ENCODE results near the gene NFYC. TPM values are rescaled to one million over a fixed set of nuclear protein-coding genes. Genes with fewer than 3 reads are reported as not detected.

Gene NFYC
- total and polyA plus RNA-seq, 2 of the 8 experiments (the other 6 are each of a cell fraction or from before 2014, with no cell fraction given), result 54.1 to 124 TPM

DNA sequence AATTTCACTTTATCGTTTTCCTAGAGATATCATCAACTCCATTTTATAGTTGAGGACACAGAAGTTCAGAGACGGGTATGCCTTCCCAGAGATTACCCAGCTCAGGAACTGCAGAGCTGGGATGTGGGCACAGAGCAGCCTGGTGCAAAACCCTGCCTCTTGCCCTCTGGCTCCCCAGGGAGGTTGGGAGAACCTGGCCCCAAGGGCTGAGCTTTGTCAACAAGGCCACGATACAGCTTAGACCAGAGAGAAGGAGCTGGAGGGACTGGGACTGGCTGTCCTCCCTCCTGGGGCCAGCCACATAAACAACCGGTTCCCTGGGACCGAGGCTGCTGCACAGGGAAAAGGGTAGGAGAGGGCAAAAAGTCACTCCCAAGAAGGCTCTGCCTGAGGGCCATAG, 29.8 kb upstream of the NFYC start:
- Histone ChIP-seq H3K4ac (replicated peaks; ENCODE audit: insufficient read length, low read depth, low read length) (no peak overlapping the region), H3K4me1 (replicated peaks in 1 of 4; ENCODE audit: control insufficient read depth in 3 of 4, insufficient read depth in 4 of 4, low read length in 3 of 4) (peaks cover 0 to 28% (median 15%) of the 10 kb centered on the region in 4 experiments; a peak in 6 of 7 replicates), H3K36me3 (ENCODE audit: control insufficient read depth in 2 of 4, insufficient read depth in 4 of 4, low read length in 3 of 4) (no peaks in the 10 kb centered on the region), H3K79me2 (ENCODE audit: control insufficient read depth in 1 of 2, insufficient read depth in 2 of 2, low read length in 2 of 2) (no peaks in the 10 kb centered on the region; a peak in 1 of 4 replicates), H3K56ac (replicated peaks; ENCODE audit: insufficient read length, low read depth, low read length) (no peak overlapping the region), H3K4me2 (ENCODE audit: insufficient read depth in 1 of 2, low read depth in 2 of 2, low read length in 2 of 2) (peak overlapping the region in 1 of 2 experiments; percentile 89; a peak in 1 of 4 replicates), H3K23ac (ENCODE audit: insufficient read length) (no peak overlapping the region), H2BK20ac (ENCODE audit: low read length) (no peak overlapping the region), H3K4me3 (ENCODE audit: extremely low read depth in 1 of 4, insufficient read depth in 2 of 4, low read depth in 3 of 4, low read length in 4 of 4) (no peak overlapping the region), H3K18ac (ENCODE audit: extremely low read depth, low read length) (no peak overlapping the region; the same call in 1 of the 2 replicates), H3K9me3 (ENCODE audit: insufficient read depth in 2 of 2, low read depth in 1 of 2, low read length in 1 of 2) (no peaks in the 10 kb centered on the region), H2BK5ac (ENCODE audit: low read depth, low read length) (0 out of 2 replicates have a peak overlapping the region, but pooled peaks have one; percentile 10), H2BK12ac (ENCODE audit: low read depth, low read length) (0 out of 2 replicates have a peak overlapping the region, but pooled peaks have one; percentile 4), H2AK5ac (ENCODE audit: low read depth, low read length) (no peak overlapping the region), H4K20me1 (replicated peaks in 1 of 2; ENCODE audit: control insufficient read depth in 1 of 2, insufficient read depth in 2 of 2, low read length in 2 of 2) (peaks cover 0 to 5% of the 10 kb centered on the region in 2 experiments), H3K23me2 (ENCODE audit: low read depth, low read length) (peaks cover 10% of the 10 kb centered on the region; the same call in 1 of the 2 replicates), H2BK120ac (replicated peaks; ENCODE audit: low read depth, low read length) (no peak overlapping the region), H3K9ac (replicated peaks in 1 of 4; ENCODE audit: extremely low read depth in 1 of 4, low read depth in 3 of 4, low read length in 3 of 4) (no peak overlapping the region), H2AFZ (ENCODE audit: low read length) (no peak overlapping the region), H4K8ac (ENCODE audit: extremely low read depth, insufficient read depth, low read length) (no peak overlapping the region), H3K27me3 (replicated peaks in 1 of 4; ENCODE audit: control insufficient read depth in 3 of 4, extremely low read depth in 1 of 4, insufficient read depth in 3 of 4, low read length in 3 of 4) (no peaks in the 10 kb centered on the region; a peak in 1 of 7 replicates), H3K27ac (ENCODE audit: low read depth, low read length) (no peak overlapping the region), H3K79me1 (ENCODE audit: low read depth, low read length) (peaks cover 9% of the 10 kb centered on the region; the same call in 1 of the 2 replicates), H3K14ac (ENCODE audit: insufficient read length) (no peak overlapping the region), H4K5ac (ENCODE audit: insufficient read length, low read depth, low read length) (no peak overlapping the region), H2BK15ac (ENCODE audit: low read length) (0 out of 2 replicates have a peak overlapping the region, but pooled peaks have one; percentile 29), H4K91ac (replicated peaks; ENCODE audit: insufficient read length, low read length) (no peak overlapping the region)
- no peak for FAIRE-seq
- ChIA-PET CTCF (ENCODE audit: partially characterized antibody) (interaction anchor here (1.1 to 37.5 kb wide), 9 partner anchors 12 to 282 kb away, joined by 3 to 684 read pairs (median 4); no protein-coding TSS in a partner anchor), POLR2A (ENCODE audit: partially characterized antibody) (interaction anchor here (1.1 to 6.0 kb wide), 6 partner anchors 8 to 48 kb away, joined by 3 to 63 read pairs (median 16); partner anchors contain the start of gene NFYC)
- DNase-seq (ENCODE audit: low read depth in 1 of 2, low spot score in 2 of 2), result no peak
- 93% methylated on average over 5 of the region's 5 CpGs; no CpG with 5 or more reads in 1 of the 2 experiments for WGBS, 2 experiments (ENCODE audit: extremely low coverage in 1 of 2, insufficient coverage in 1 of 2, insufficient read length in 1 of 2, insufficient replicate concordance in 2 of 2, low coverage in 1 of 2, low lambda C conversion rate in 2 of 2, missing lambda C conversion rate in 1 of 2)
- no peak for TF ChIP-seq TCF12 (IDR thresholded peaks at IDR 0.05; ENCODE audit: low read depth, low read length)
- no peak for TF ChIP-seq HDAC2 (IDR thresholded peaks at IDR 0.05; ENCODE audit: borderline replicate concordance in 1 of 2, low read depth in 2 of 2, low read length in 2 of 2)
- no peak for TF ChIP-seq SRF (IDR thresholded peaks at IDR 0.05; ENCODE audit: low read depth, low read length)
- TF ChIP-seq, protein P1, sequence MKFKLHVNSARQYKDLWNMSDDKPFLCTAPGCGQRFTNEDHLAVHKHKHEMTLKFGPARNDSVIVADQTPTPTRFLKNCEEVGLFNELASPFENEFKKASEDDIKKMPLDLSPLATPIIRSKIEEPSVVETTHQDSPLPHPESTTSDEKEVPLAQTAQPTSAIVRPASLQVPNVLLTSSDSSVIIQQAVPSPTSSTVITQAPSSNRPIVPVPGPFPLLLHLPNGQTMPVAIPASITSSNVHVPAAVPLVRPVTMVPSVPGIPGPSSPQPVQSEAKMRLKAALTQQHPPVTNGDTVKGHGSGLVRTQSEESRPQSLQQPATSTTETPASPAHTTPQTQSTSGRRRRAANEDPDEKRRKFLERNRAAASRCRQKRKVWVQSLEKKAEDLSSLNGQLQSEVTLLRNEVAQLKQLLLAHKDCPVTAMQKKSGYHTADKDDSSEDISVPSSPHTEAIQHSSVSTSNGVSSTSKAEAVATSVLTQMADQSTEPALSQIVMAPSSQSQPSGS (IDR thresholded peaks at IDR 0.05; ENCODE audit: low read length), result no peak
- no peak for TF ChIP-seq SP1 (IDR thresholded peaks at IDR 0.05; ENCODE audit: low read depth, low read length)
- TF ChIP-seq, protein P2, sequence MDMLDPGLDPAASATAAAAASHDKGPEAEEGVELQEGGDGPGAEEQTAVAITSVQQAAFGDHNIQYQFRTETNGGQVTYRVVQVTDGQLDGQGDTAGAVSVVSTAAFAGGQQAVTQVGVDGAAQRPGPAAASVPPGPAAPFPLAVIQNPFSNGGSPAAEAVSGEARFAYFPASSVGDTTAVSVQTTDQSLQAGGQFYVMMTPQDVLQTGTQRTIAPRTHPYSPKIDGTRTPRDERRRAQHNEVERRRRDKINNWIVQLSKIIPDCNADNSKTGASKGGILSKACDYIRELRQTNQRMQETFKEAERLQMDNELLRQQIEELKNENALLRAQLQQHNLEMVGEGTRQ (IDR thresholded peaks at IDR 0.05; ENCODE audit: low read length), result no peak
- TF ChIP-seq POLR2AphosphoS5 (IDR thresholded peaks at IDR 0.05; ENCODE audit: low read depth, low read length), result no peak
- no peak for TF ChIP-seq SIRT6 (IDR thresholded peaks at IDR 0.05; ENCODE audit: low read length)
- no peak for TF ChIP-seq TAF7 (optimal IDR thresholded peaks at IDR 0.05; ENCODE audit: borderline replicate concordance, low read depth, low read length)
- no peak for TF ChIP-seq CBX5 (IDR thresholded peaks at IDR 0.05; ENCODE audit: low read depth, low read length)
